DND-41 (cell line): ENCODE results near the gene TMEM184C.

Source experiments
- ATAC-seq: fragments of 200-7000 bp; cut with Tn5 transposase; 3 replicates; pipeline ENCODE4 v1.9.1; 2021; ENCODE audit warnings: low read depth; ENCODE audit not compliant: insufficient read depth
- DNase-seq: peaks from one replicate; pipeline ENCODE4 v3.0.0-alpha.2; 2020
- H2AFZ ChIP-seq: 2 replicates; pipeline ENCODE4 v1.6.0; 2012; ENCODE audit warnings: low read depth, low read length
- H3K27ac ChIP-seq: 2 replicates; pipeline ENCODE4 v1.5.1; 2012; ENCODE audit warnings: low read length, inconsistent platforms
- H3K27me3 ChIP-seq: fragments of 200-600 bp; sonication (generic); 2 replicates; pipeline ENCODE4 v1.6.0; 2012; ENCODE audit warnings: low read length, mild to moderate bottlenecking, inconsistent platforms; ENCODE audit not compliant: insufficient read depth, poor library complexity
- H3K36me3 ChIP-seq: 2 replicates; pipeline ENCODE4 v1.5.1; 2012; ENCODE audit warnings: low read length, inconsistent platforms; ENCODE audit not compliant: insufficient read depth
- H3K4me1 ChIP-seq: 2 replicates; pipeline ENCODE4 v1.5.1; 2012; ENCODE audit warnings: mild to moderate bottlenecking, low read length; ENCODE audit not compliant: insufficient read depth
- H3K4me2 ChIP-seq: 2 replicates; pipeline ENCODE4 v1.6.0; 2012; ENCODE audit warnings: mild to moderate bottlenecking, moderate library complexity, low read length, inconsistent platforms; ENCODE audit not compliant: insufficient read depth
- H3K4me3 ChIP-seq, 2 experiments: fragments of 200-600 bp in 1 of 2; shearing (Covaris generic) in 1 of 2; 2 replicates each; pipeline ENCODE4 v1.5.1; 2012 to 2016; ENCODE audit warnings: inconsistent platforms in 2 of 2, low read length in 2 of 2, mild to moderate bottlenecking in 2 of 2, low read depth in 1 of 2, moderate library complexity in 1 of 2
- H3K79me2 ChIP-seq: 2 replicates; pipeline ENCODE4 v1.6.0; 2012; ENCODE audit warnings: low read length, inconsistent platforms; ENCODE audit not compliant: insufficient read depth
- H3K9ac ChIP-seq: 2 replicates; pipeline ENCODE4 v1.6.0; 2012; ENCODE audit warnings: low read depth, mild to moderate bottlenecking, inconsistent platforms, low read length, moderate library complexity
- H3K9me3 ChIP-seq: 2 replicates; pipeline ENCODE4 v1.5.1; 2012; ENCODE audit warnings: low read length, moderate library complexity, mild to moderate bottlenecking, inconsistent platforms; ENCODE audit not compliant: insufficient read depth, severe bottlenecking
- H4K20me1 ChIP-seq: 2 replicates; pipeline ENCODE4 v1.6.0; 2012; ENCODE audit warnings: low read length; ENCODE audit not compliant: insufficient read depth
- CTCF ChIP-seq: IDR thresholded peaks from 2 replicates; pipeline ENCODE4 v1.5.1; 2012; ENCODE audit warnings: borderline replicate concordance, low read length, moderate library complexity, mild to moderate bottlenecking; ENCODE audit not compliant: poor library complexity, severe bottlenecking; ENCODE audit errors: extremely low read depth
- EZH2 ChIP-seq: IDR thresholded peaks from 3 replicates; pipeline ENCODE4 v1.6.1; 2012; ENCODE audit warnings: borderline replicate concordance, low read depth, mild to moderate bottlenecking, moderate library complexity, low read length, inconsistent platforms; ENCODE audit not compliant: severe bottlenecking

The TMEM184C gene

GRCh38 chr4:147610686-147611085 is 6.5 kb upstream of the TMEM184C start:
- no peaks in the 10 kb centered on the region for H3K36me3 ChIP-seq
- no peaks in the 10 kb centered on the region for H4K20me1 ChIP-seq
- no peak overlapping the region for H3K4me3 ChIP-seq
- DNase-seq (no peak), ATAC-seq (no peak)
- peaks cover 5% of the 10 kb centered on the region for H3K27me3 ChIP-seq
- no peak overlapping the region for H3K4me2 ChIP-seq
- no peak overlapping the region for H2AFZ ChIP-seq
- H3K79me2 ChIP-seq, result no peaks in the 10 kb centered on the region
- H3K9ac ChIP-seq, result no peak overlapping the region
- no peaks in the 10 kb centered on the region for H3K4me1 ChIP-seq
- TF ChIP-seq CTCF (no peak), EZH2 (no peak)
- H3K9me3 ChIP-seq, result no peaks in the 10 kb centered on the region
- no peak overlapping the region for H3K27ac ChIP-seq

- Histone ChIP-seq H3K4me1 (peaks cover 46% of the 10 kb centered on the region), H3K4me3 (peak overlapping the region; percentile 75 to 96), H2AFZ (peak overlapping the region; percentile 96), H4K20me1 (0 out of 2 replicates have a peak, but pooled peaks cover 5% of the 10 kb centered on the region), H3K79me2 (peaks cover 41% of the 10 kb centered on the region), H3K27me3 (no peaks in the 10 kb centered on the region), H3K9ac (peak overlapping the region; percentile 83), H3K27ac (peak overlapping the region; percentile 68), H3K4me2 (peak overlapping the region; percentile 82), H3K9me3 (no peaks in the 10 kb centered on the region), H3K36me3 (0 out of 2 replicates have a peak, but pooled peaks cover 4% of the 10 kb centered on the region)
- ATAC-seq, result peak; percentile 18
- TF ChIP-seq EZH2, result no peak
- peak; percentile 0 for TF ChIP-seq CTCF
- DNase-seq, result no peak
These were observed 386 bp upstream of the TMEM184C start for GRCh38 chr4:147616849-147617172.

GRCh38 chr4:147617841-147618691 is 869 bp downstream of the TMEM184C start:
- Histone ChIP-seq H3K27ac (peak overlapping the region; percentile 87), H3K4me3 (peak overlapping the region; percentile 75 to 96), H4K20me1 (peaks cover 8% of the 10 kb centered on the region; the same call in 1 of the 2 replicates), H3K27me3 (no peaks in the 10 kb centered on the region), H3K36me3 (peaks cover 12% of the 10 kb centered on the region), H3K79me2 (peaks cover 53% of the 10 kb centered on the region), H2AFZ (peak overlapping the region; percentile 85), H3K9me3 (no peaks in the 10 kb centered on the region), H3K4me1 (peaks cover 46% of the 10 kb centered on the region), H3K9ac (peak overlapping the region; percentile 83), H3K4me2 (peak overlapping the region; percentile 82)
- ATAC-seq (no peak), DNase-seq (no peak)
- no peak for TF ChIP-seq EZH2

- Histone ChIP-seq H3K4me2 (peak overlapping the region; percentile 82), H3K9me3 (no peaks in the 10 kb centered on the region), H3K9ac (no peak overlapping the region), H4K20me1 (peaks cover 8% of the 10 kb centered on the region; the same call in 1 of the 2 replicates), H3K27ac (no peak overlapping the region), H3K27me3 (no peaks in the 10 kb centered on the region), H3K4me1 (peaks cover 46% of the 10 kb centered on the region), H3K36me3 (peaks cover 27% of the 10 kb centered on the region), H3K79me2 (peaks cover 53% of the 10 kb centered on the region), H2AFZ (no peak overlapping the region), H3K4me3 (peak overlapping the region in 1 of 2 experiments; percentile 27; a peak in 2 of 4 replicates)
- TF ChIP-seq EZH2 (no peak), CTCF (no peak)
- ATAC-seq (no peak), DNase-seq (no peak)
These were observed 3.1 kb downstream of the TMEM184C start for GRCh38 chr4:147620315-147620714.
